ENCODE results near the gene PLIN5.

GRCh38 chr19:4581666-4582553 is 46.9 kb upstream of the PLIN5 start:
- TF ChIP-seq POLR2A (IDR thresholded peaks at IDR 0.05; ENCODE audit: low read depth, low read length): no peak
- no peak for TF ChIP-seq POLR2AphosphoS5 (IDR thresholded peaks at IDR 0.05; ENCODE audit: low read depth, low read length)
- no peak for TF ChIP-seq TAF1 (IDR thresholded peaks at IDR 0.05; ENCODE audit: borderline replicate concordance, low read depth, low read length)
